ENCODE data around the gene RNASET2. TPM values are rescaled to one million over a fixed set of nuclear protein-coding genes. Genes with fewer than 3 reads are reported as not detected.

RNASET2 gene
- total RNA-seq, 1 donor from 2014 or later, result 16.7 TPM

Small RNA genes lying within 50 kb of the gene (small RNA-seq; reads per million reads assigned to genes)
- 0.10 reads per million for gene MIR3939

Other genes starting within 250 kb of the RNASET2 start
- 75.8 TPM for gene CEP43, start 42.8 kb upstream of the RNASET2 start, total RNA-seq
- not detected for gene CCR6, start 166.5 kb upstream of the RNASET2 start, total RNA-seq
- not detected for gene GPR31, start 201.4 kb upstream of the RNASET2 start, total RNA-seq

Data from frontal cortex (tissue), 1 donor.